ENCODE measurements around the gene HES7. TPM values are rescaled to one million over a fixed set of nuclear protein-coding genes. Genes with fewer than 3 reads are reported as not detected.
A peak's percentile ranks its signal among the peaks of the same experiment; 100 is the strongest.

HES7 gene
- total and polyA plus RNA-seq, 9 of the 15 experiments (the other 6 are each of a cell fraction or from before 2014, with no cell fraction given): 0.03 to 1.7 (median 0.14) TPM; not detected in 1

GRCh38 chr17:8138672-8139371 is 14.9 kb upstream of the HES7 start (continued):
- peak; percentile 57 for TF ChIP-seq GMEB1 (CRISPR knock-in tag; IDR thresholded peaks at IDR 0.05)
- peak in 1 of 2 experiments; percentile 41; a peak in 1 of 4 replicates for TF ChIP-seq SRF (CRISPR knock-in tag; IDR thresholded peaks at IDR 0.05)
- no peak for TF ChIP-seq ZNF445 (CRISPR knock-in tag; IDR thresholded peaks at IDR 0.05; ENCODE audit: low read depth)
- TF ChIP-seq ZBTB17 (CRISPR knock-in tag; IDR thresholded peaks at IDR 0.05): no peak
- TF ChIP-seq ZNF695 (CRISPR knock-in tag; IDR thresholded peaks at IDR 0.05): no peak
- 0 out of 2 replicates have a peak, but pooled peaks have one; percentile 63 for TF ChIP-seq ETS1 (conservative IDR thresholded peaks at IDR 0.05; ENCODE audit: control insufficient read depth, low read depth, low read length)
- no peak for TF ChIP-seq EWSR1 (IDR thresholded peaks at IDR 0.05; ENCODE audit: borderline replicate concordance, low read depth, partially characterized antibody)
- TF ChIP-seq E2F3 (CRISPR knock-in tag; IDR thresholded peaks at IDR 0.05): 0 out of 2 replicates have a peak, but pooled peaks have one; percentile 29
- TF ChIP-seq TRIM24 (IDR thresholded peaks at IDR 0.05): peak in 1 of 2 experiments; percentile 54; a peak in 1 of 4 replicates
- peak; percentile 88 to 90 for TF ChIP-seq NRF1 (conservative IDR thresholded peaks at IDR 0.05 in 1 of 2, IDR thresholded peaks at IDR 0.05 in 1 of 2)
- no peak for TF ChIP-seq NR2C1 (IDR thresholded peaks at IDR 0.05)
- TF ChIP-seq NR2C1 (tag; IDR thresholded peaks at IDR 0.05): no peak
- peak; percentile 81 for TF ChIP-seq BHLHE40 (IDR thresholded peaks at IDR 0.05; ENCODE audit: low read length)
- no peak for TF ChIP-seq ELK3 (CRISPR knock-in tag; IDR thresholded peaks at IDR 0.05)
- no peak for TF ChIP-seq ZNF586 (CRISPR knock-in tag; conservative IDR thresholded peaks at IDR 0.05)
- peak; percentile 34; the same call in 1 of the 2 replicates for TF ChIP-seq IRF1 (CRISPR knock-in tag; IDR thresholded peaks at IDR 0.05; ENCODE audit: borderline replicate concordance)
- TF ChIP-seq E2F8 (IDR thresholded peaks at IDR 0.05; ENCODE audit: low read depth, partially characterized antibody): peak; percentile 92
- no peak for TF ChIP-seq SAFB2 (IDR thresholded peaks at IDR 0.05; ENCODE audit: borderline replicate concordance, low read depth, low read length, severe bottlenecking)
- TF ChIP-seq TEAD4 (IDR thresholded peaks at IDR 0.05; ENCODE audit: low read length): peak; percentile 66; the same call in 1 of the 2 replicates
- no peak for TF ChIP-seq TEAD4 (CRISPR knock-in tag; IDR thresholded peaks at IDR 0.05; ENCODE audit: borderline replicate concordance)

Data from K562 (cell line).